H1 (cell line): ENCODE data around the gene TRIM67. TPM values are rescaled to one million over a fixed set of nuclear protein-coding genes. Genes with fewer than 3 reads are reported as not detected.

ENCODE experiments used
- ATF3 ChIP-seq: IDR thresholded peaks from 2 replicates; pipeline ENCODE4 v1.6.1; 2011; ENCODE audit warnings: low read depth, mild to moderate bottlenecking, low read length; ENCODE audit not compliant: insufficient read depth
- CBX8 ChIP-seq: fragments of 300-800, 300-1000 bp; sonication (generic); IDR thresholded peaks from 2 replicates; pipeline ENCODE4 v1.7.1; 2016; ENCODE audit warnings: low read depth, low read length, borderline replicate concordance
- CHD1 ChIP-seq: IDR thresholded peaks from 2 replicates; pipeline ENCODE4 v1.6.1; 2012; ENCODE audit warnings: low read depth, low read length, improper control_type of control experiment
- CREB1 ChIP-seq: IDR thresholded peaks from 2 replicates; pipeline ENCODE4 v1.6.1; 2012; ENCODE audit warnings: inconsistent platforms
- CTCF ChIP-seq, 3 experiments: IDR thresholded peaks; 1 replicate in 2 of 3; 2 replicates in 1 of 3; pipeline versions ENCODE4 v1.5.1 to v1.6.1; 2011; ENCODE audit warnings: low read length in 3 of 3, mild to moderate bottlenecking in 3 of 3, inconsistent platforms in 2 of 3, low read depth in 1 of 3, moderate library complexity in 1 of 3; ENCODE audit not compliant: insufficient read depth in 1 of 3; ENCODE audit errors: control extremely low read depth in 1 of 3
- FOSL1 ChIP-seq: IDR thresholded peaks from 2 replicates; pipeline ENCODE4 v1.6.1; 2011; ENCODE audit warnings: mild to moderate bottlenecking, low read depth, low read length, moderate library complexity; ENCODE audit not compliant: insufficient read depth
- KDM4A ChIP-seq: IDR thresholded peaks from one replicate; pipeline ENCODE4 v1.7.1; 2012; ENCODE audit warnings: low read depth, mild to moderate bottlenecking, moderate library complexity, low read length, inconsistent platforms; ENCODE audit not compliant: severe bottlenecking
- MAFK ChIP-seq: IDR thresholded peaks from 2 replicates; pipeline ENCODE4 v1.6.1; 2012; ENCODE audit warnings: low read depth, mild to moderate bottlenecking, improper control_type of control experiment, low read length
- NANOG ChIP-seq: IDR thresholded peaks from 2 replicates; pipeline ENCODE4 v1.6.1; 2011; ENCODE audit warnings: low read length, low read depth, mild to moderate bottlenecking, inconsistent platforms; ENCODE audit not compliant: insufficient read depth, poor library complexity, severe bottlenecking
- TAF7 ChIP-seq: optimal IDR thresholded peaks from 2 replicates; pipeline ENCODE3; 2011; ENCODE audit warnings: low read depth, mild to moderate bottlenecking, inconsistent platforms, low read length, moderate library complexity, borderline replicate concordance
- polyA plus RNA-seq, 7 experiments: library from polyadenylated mRNA; depleted of rRNA in 3 of 7; stranded (reverse) in 5 of 7; unstranded in 2 of 7; fragments of >200 nt in 5 of 7; fragments of 200-250 nt in 2 of 7; gene quantifications; 1 replicate in 5 of 7; 2 replicates in 1 of 7; 4 replicates in 1 of 7; pipeline versions ENCODE4 v1.2.1 to v1.2.3, GENCODE V29; 2011 to 2013; ENCODE audit warnings: missing spikeins in 2 of 7, mixed read lengths in 2 of 7
- total RNA-seq: library from RNA; stranded (reverse); fragmentation: NEBNext Ultra II Directional; extraction: Animal tissue kit (Norgen Biotek cat#: 25700); gene quantifications from 2 replicates; pipeline ENCODE4 v1.2.1, GENCODE V29; 2021

Gene TRIM67
- total and polyA plus RNA-seq, 2 of the 8 experiments (the other 6 are each of a cell fraction or from before 2014, with no cell fraction given), result under 0.01 TPM; not detected in 1

DNA sequence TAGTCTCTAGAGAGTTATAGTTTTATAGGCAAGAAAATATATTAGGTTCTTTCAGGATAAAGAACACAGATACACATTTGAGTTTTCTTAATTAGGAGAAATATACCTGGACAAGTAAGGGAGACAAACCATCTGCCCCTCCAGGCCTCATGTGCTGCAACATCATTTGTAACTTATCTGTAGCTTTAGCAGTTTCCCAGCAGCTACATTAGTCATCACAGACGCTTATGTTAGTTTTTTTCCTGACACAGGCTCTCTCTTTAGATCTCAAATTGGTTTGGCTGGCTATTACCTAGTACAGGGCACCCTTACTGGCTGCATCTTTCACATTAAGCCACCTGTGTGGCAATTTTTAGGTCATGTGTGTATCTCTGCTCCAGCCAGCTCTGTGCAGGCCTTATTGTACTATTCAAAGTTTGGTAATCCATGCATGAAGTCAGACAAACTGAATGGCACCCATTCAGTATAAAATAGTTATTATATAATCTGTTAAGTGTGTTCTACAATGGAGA is 105.0 kb downstream of the TRIM67 start (continued):
- TF ChIP-seq CTCF (IDR thresholded peaks at IDR 0.05; ENCODE audit: control extremely low read depth in 1 of 3, insufficient read depth in 1 of 3, low read depth in 1 of 3, low read length in 3 of 3) (no peak), ATF3 (no peak), CHD1 (no peak), CBX8 (no peak), KDM4A (no peak), CREB1 (no peak), TAF7 (no peak), MAFK (no peak), FOSL1 (no peak), NANOG (no peak)

Other genes with a start within 250 kb of the TRIM67 start
- 7.1 and 8.3 TPM in 2 replicates for gene TTC13, start 183.2 kb upstream of the TRIM67 start, total RNA-seq
- 2.5 and 3.1 TPM in 2 replicates for gene TTC13, start 183.2 kb upstream of the TRIM67 start, polyA plus RNA-seq (2011; rRNA removed)
- 12.0 and 13.1 TPM in 2 replicates for gene ARV1, start 183.0 kb upstream of the TRIM67 start, total RNA-seq
- 6.9 and 13.4 TPM in 2 replicates for gene ARV1, start 183.0 kb upstream of the TRIM67 start, polyA plus RNA-seq (2011; rRNA removed)
- gene FAM89A, start 121.8 kb upstream of the TRIM67 start, total RNA-seq, result 2.2 and 2.4 TPM in 2 replicates
- gene FAM89A, start 121.8 kb upstream of the TRIM67 start, polyA plus RNA-seq (2011; rRNA removed), result 1.2 and 2.1 TPM in 2 replicates
- 41.1 and 47.4 TPM in 2 replicates for gene GNPAT, start 79.2 kb downstream of the TRIM67 start, total RNA-seq
- gene GNPAT, start 79.2 kb downstream of the TRIM67 start, polyA plus RNA-seq (2011; rRNA removed), result 12.7 and 22.9 TPM in 2 replicates
- gene EXOC8, start 175.8 kb downstream of the TRIM67 start, total RNA-seq, result 9.4 and 9.8 TPM in 2 replicates
- 2.0 and 2.3 TPM in 2 replicates for gene EXOC8, start 175.8 kb downstream of the TRIM67 start, polyA plus RNA-seq (2011; rRNA removed)
- 11.8 and 15.1 TPM in 2 replicates for gene SPRTN, start 176.2 kb downstream of the TRIM67 start, total RNA-seq
- gene SPRTN, start 176.2 kb downstream of the TRIM67 start, polyA plus RNA-seq (2011; rRNA removed), result 6.6 and 9.1 TPM in 2 replicates